Nephron (organoid): ENCODE data around the gene ISLR2.

Source experiments
- H3K27ac Mint-ChIP-seq, 3 experiments: 2 replicates each; pipeline ENCODE4 v1.8.0; 2020; ENCODE audit warnings: mixed read lengths in 3 of 3, mild to moderate bottlenecking in 2 of 3, moderate library complexity in 1 of 3
- H3K27me3 Mint-ChIP-seq: 2 replicates; pipeline ENCODE4 v1.8.0; 2021; ENCODE audit warnings: low read depth, mild to moderate bottlenecking, moderate library complexity, mixed read lengths
- H3K36me3 Mint-ChIP-seq: 2 replicates; pipeline ENCODE4 v1.8.0; 2020; ENCODE audit warnings: low read depth, mixed read lengths
- H3K4me1 Mint-ChIP-seq: 2 replicates; pipeline ENCODE4 v1.8.0; 2020; ENCODE audit warnings: mixed read lengths
- H3K4me3 Mint-ChIP-seq, 3 experiments: 2 replicates each; pipeline ENCODE4 v1.8.0; 2020; ENCODE audit warnings: mild to moderate bottlenecking in 3 of 3, mixed read lengths in 3 of 3, moderate library complexity in 2 of 3
- H3K9me3 Mint-ChIP-seq: 2 replicates; pipeline ENCODE4 v1.8.0; 2020; ENCODE audit warnings: mixed read lengths
- TF ChIP-seq, protein P1 (sequence below), 3 experiments: fragments of 200-600 bp; sonication (generic); IDR thresholded peaks; one replicate each; pipeline ENCODE4 v1.5.0; 2021; ENCODE audit warnings: antibody characterized with exemption in 3 of 3; ENCODE audit not compliant: unreplicated experiment in 3 of 3

ISLR2 gene

DNA sequence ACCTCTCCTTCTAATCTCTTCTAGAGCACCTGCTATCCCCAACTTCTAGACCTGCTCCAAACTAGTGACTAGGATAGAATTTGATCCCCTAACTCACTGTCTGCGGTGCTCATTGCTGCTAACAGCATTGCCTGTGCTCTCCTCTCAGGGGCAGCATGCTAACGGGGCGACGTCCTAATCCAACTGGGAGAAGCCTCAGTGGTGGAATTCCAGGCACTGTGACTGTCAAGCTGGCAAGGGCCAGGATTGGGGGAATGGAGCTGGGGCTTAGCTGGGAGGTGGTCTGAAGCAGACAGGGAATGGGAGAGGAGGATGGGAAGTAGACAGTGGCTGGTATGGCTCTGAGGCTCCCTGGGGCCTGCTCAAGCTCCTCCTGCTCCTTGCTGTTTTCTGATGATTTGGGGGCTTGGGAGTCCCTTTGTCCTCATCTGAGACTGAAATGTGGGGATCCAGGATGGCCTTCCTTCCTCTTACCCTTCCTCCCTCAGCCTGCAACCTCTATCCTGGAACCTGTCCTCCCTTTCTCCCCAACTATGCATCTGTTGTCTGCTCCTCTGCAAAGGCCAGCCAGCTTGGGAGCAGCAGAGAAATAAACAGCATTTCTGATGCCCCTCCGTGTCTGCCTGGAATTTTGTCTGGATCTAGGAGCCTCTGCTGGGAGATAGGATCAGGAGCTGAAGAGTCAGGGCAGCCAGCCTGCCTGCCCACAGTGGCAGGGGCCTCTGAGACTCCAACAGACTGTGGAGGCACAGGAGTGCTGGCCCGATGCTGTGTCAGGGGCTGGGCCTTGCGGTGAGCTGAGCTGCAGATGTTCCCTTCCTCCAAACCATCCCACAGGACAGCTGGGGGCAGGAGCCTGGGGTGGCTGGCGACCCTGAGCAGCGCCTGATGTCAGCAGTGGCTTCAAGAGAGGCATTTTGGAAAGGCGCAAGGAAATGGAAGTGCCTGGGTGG lies 46.2 kb downstream of the ISLR2 start:
- H3K4me1 Mint-ChIP-seq, result peaks cover 83% of the 10 kb centered on the region
- TF ChIP-seq, protein P1, sequence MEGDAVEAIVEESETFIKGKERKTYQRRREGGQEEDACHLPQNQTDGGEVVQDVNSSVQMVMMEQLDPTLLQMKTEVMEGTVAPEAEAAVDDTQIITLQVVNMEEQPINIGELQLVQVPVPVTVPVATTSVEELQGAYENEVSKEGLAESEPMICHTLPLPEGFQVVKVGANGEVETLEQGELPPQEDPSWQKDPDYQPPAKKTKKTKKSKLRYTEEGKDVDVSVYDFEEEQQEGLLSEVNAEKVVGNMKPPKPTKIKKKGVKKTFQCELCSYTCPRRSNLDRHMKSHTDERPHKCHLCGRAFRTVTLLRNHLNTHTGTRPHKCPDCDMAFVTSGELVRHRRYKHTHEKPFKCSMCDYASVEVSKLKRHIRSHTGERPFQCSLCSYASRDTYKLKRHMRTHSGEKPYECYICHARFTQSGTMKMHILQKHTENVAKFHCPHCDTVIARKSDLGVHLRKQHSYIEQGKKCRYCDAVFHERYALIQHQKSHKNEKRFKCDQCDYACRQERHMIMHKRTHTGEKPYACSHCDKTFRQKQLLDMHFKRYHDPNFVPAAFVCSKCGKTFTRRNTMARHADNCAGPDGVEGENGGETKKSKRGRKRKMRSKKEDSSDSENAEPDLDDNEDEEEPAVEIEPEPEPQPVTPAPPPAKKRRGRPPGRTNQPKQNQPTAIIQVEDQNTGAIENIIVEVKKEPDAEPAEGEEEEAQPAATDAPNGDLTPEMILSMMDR (IDR thresholded peaks at IDR 0.05; ENCODE audit: unreplicated experiment in 3 of 3), result no peak
- H3K27ac Mint-ChIP-seq, result peak overlapping the region; percentile 89 to 98 (median 96)
- H3K36me3 Mint-ChIP-seq, result peaks cover 17% of the 10 kb centered on the region
- H3K9me3 Mint-ChIP-seq, result no peaks in the 10 kb centered on the region
- peak overlapping the region; percentile 72 to 83 (median 72) for H3K4me3 Mint-ChIP-seq
- H3K27me3 Mint-ChIP-seq, result peaks cover 5% of the 10 kb centered on the region

DNA sequence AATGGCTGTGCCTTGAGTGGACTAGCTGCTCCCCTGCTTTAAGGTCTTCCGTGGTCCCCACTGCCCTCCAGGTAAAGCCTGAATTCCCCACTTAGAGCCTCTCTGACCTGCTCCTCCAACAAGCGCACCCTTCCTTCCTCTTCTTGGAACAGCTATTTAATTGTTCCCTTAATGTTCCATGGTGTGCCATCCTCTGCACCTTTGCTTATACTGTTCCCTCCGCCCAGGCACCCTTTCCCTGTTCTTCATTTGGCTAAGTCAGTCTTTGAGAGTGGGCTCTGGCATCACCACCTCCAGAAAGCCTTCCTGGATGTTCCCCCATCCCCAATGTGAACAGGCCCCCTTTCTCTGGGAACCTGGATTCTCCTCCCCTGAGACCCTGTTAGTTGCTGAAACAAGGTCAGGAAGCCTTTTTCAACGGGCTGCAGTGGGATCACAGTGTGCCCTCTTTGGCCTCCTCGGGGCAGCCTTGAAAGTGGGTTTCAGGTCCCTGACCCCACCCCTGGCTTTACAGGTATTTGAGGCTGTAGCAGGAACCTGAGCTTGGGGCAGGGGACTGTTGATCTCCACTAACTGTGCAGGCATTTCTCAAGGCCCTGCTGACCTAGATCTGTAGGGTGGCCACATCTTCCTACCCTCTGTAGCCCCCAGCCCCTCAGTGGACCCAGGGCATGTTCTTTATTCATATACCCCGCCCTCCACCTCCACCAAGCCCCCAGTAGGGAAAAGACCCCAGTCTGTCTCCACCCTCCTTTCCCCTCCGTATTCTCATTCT lies 48.1 kb downstream of the ISLR2 start:
- H3K36me3 Mint-ChIP-seq, result peaks cover 21% of the 10 kb centered on the region
- H3K4me1 Mint-ChIP-seq, result peaks cover 70% of the 10 kb centered on the region
- H3K9me3 Mint-ChIP-seq, result no peaks in the 10 kb centered on the region
- H3K27ac Mint-ChIP-seq, result peak overlapping the region; percentile 89 to 98 (median 96)
- peaks cover 5% of the 10 kb centered on the region for H3K27me3 Mint-ChIP-seq
- H3K4me3 Mint-ChIP-seq, result peak overlapping the region in 2 of 3 experiments; percentile 31 to 43
- TF ChIP-seq, protein P1 (IDR thresholded peaks at IDR 0.05; ENCODE audit: unreplicated experiment in 3 of 3), result no peak

DNA sequence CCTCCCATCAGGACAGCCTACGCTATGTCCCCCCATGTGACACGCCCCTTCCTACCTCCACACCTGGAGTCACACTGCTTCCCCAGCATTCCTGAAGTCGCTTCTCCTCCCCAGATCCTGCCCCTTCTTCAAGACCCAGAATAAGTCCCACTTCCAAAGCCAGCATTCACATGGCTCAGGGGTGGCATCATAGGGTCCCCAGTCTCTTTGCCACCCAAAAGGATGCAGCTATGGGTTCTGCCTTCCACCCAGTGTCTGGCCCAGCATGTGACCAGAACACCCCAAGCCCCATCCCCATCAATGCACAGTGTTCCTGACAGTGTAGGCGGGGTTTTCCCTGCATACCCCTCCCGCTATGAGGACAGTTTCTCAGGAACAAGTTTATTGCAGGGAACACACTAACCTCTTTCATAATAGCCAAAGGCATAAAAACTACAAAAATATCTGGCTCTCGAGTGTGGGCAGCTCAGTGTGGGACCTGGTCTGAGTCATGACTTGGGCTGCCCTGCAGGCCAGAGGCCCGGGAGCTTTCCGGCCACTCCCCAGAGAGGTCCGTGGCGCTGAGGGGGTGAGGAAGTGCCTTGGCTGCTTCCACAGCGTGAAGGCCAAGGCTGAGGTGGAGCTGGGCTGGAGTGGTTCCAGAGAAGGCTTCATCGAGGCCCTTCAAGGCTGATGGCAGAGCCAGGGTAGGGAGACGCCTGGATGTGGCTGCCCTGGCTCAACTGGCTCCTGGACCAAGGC lies 48.9 kb downstream of the ISLR2 start:
- Mint-ChIP-seq H3K36me3 (peaks cover 21% of the 10 kb centered on the region), H3K27ac (peak overlapping the region; percentile 82 to 98 (median 96)), H3K27me3 (peaks cover 5% of the 10 kb centered on the region)

DNA sequence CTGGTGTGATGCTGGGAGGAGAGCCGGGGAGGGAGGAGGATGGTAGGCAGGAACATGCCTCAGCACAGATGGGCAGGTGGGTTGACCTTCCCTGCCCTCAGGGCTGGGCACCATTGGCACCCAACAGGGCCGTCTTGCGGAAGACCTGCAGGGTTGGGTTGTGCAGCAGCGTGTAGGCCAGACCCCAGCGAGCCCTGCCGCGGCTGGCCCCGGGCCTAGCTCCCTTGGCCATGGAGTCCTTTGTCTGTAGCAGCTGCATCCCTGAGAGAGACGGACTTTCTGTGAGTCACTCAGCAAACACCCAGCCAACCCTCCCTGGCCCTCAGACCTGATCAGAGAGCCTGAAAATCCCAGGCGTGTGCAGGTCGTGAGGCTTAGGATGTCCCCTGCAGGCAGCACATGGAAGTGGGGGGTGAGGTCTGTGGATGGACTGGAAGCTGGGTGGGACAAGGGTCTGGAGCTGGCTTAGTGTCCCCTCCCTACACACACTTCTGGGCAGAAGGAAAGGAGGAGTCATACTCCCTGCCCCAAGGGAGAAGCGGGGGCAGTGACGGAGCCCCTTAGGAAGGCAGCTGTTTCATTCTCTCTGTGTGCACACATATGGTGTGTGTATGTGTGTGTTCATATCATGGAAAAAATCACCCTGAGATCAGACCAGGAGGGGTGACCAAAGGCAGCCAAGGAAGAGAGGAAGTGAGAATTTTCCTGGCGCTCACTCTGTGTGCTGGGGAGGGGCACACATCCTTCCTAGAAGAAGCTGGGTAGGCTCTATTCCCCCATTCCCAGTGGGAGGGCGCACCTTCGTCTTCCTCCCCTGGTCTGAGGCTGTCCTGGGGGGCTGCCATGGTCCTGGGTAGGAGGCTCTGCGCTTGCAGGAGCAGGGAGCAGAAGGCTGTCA lies 49.8 kb downstream of the ISLR2 start:
- H3K4me3 Mint-ChIP-seq, result no peak overlapping the region
- H3K9me3 Mint-ChIP-seq, result no peaks in the 10 kb centered on the region
- TF ChIP-seq, protein P1 (IDR thresholded peaks at IDR 0.05; ENCODE audit: unreplicated experiment in 3 of 3), result no peak
- H3K27me3 Mint-ChIP-seq, result peaks cover 5% of the 10 kb centered on the region
- H3K4me1 Mint-ChIP-seq, result peaks cover 59% of the 10 kb centered on the region
- H3K36me3 Mint-ChIP-seq, result peaks cover 24% of the 10 kb centered on the region
- peak overlapping the region; percentile 81 to 98 (median 92) for H3K27ac Mint-ChIP-seq

More for the DNA sequence above, 48.9 kb downstream of the ISLR2 start:
- H3K4me3 Mint-ChIP-seq, result peak overlapping the region; percentile 4 to 42 (median 34)
- H3K9me3 Mint-ChIP-seq, result no peaks in the 10 kb centered on the region
- peaks cover 64% of the 10 kb centered on the region for H3K4me1 Mint-ChIP-seq
- TF ChIP-seq, protein P1 (IDR thresholded peaks at IDR 0.05; ENCODE audit: unreplicated experiment in 3 of 3), result no peak
